Right lung (tissue), 5 donors: ENCODE data around the gene RNPC3. TPM values are rescaled to one million over a fixed set of nuclear protein-coding genes. Genes with fewer than 3 reads are reported as not detected.
"Not testable (repeated sequence)": the region's sequence is repeated elsewhere in the genome, so short reads cannot be mapped to it uniquely, and the experiment has no call there.

Experiments
- DNase-seq, 2 donors: peaks; one replicate each; pipeline ENCODE4 v3.0.0-alpha.2; 2013
- polyA plus RNA-seq, 5 donors: library from polyadenylated mRNA; unstranded; fragments of 120-200 nt; gene quantifications; one replicate each; pipeline versions ENCODE4 v1.2.1 to v1.2.3, GENCODE V29; 2013; ENCODE audit warnings: inconsistent platforms in 1 of 5, low replicate concordance in 1 of 5; ENCODE audit not compliant: insufficient read length in 5 of 5, insufficient read depth in 1 of 5

The RNPC3 gene
- polyA plus RNA-seq, 5 donors, result 37.2 to 77.5 (median 64.1) TPM

DNA sequence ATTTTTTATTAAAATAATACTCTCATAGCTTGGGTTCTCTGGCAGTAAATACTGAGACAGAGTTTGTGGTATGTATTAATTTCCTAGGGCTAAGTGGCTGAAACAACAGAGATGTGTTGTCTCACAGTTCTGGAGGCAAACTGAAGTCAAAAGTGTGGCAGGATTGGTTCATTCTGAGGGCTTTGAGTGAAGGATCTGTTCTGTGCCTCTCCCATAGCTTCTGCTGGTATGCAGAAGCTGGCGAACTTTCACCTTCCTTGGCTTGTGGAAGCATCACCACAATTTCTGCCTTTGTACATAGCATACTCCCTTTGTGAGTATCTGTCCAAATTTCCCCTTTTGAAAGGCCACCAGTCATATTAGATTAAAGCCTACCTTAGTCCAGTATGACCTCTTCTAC is 21.0 kb downstream of the RNPC3 start:
- no peak for DNase-seq

DNA sequence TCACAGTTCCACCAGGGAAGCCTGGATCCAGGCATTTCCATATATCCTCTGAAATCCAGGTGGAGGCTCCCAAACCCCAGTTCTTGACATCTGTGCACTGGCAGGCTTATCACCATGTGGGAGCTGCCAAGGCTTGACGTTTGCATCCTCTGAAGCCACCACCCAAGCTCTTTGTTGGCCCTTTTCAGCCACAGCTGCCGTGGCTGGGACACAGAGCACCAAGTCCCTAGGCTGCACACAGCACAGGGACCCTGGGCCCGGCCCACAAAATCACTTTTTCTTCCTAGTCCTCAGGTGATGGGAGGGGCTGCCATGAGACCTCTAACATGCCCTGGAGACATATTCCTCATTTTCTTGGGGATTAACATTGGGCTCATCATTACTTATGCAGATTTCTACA is 22.3 kb downstream of the RNPC3 start:
- no peak for DNase-seq

DNA sequence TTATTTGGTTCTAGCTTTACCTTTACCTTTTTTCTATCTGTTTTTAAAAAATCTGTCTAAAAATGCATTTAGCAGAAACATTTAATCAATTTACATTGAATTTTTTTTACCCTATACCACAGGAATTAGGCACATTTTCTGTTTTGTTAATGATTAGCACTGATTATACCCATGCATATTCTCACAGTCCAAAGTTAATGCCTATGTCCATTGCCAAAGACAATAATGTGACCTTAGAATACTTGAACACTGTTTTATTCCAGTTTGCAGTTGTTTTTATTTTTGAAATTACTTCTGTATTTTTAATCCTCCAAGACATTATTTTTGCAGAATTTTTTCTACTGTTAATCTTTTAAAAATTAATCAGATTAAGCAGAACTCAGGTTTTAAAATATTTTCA is 34.9 kb downstream of the RNPC3 start:
- DNase-seq, result no peak

DNA sequence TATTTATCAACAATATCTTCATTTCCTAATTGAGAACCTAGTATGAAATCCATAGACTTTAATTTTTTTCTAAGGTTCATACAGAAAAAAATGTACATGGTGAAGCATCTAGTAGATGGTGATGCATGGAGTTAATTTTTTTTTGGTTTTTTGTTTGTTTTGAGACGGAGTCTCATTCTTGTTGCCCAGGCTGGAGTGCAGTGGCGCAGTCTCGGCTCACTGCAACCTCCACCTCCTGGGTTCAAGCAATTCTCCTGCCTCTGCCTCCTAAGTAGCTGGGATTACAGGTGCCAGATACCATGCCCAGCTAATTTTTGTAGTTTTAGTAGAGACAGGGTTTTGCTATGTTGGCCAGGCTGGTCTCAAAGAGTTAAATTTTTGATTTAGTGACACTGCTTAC is 35.6 kb downstream of the RNPC3 start:
- not testable (repeated sequence) for DNase-seq

DNA sequence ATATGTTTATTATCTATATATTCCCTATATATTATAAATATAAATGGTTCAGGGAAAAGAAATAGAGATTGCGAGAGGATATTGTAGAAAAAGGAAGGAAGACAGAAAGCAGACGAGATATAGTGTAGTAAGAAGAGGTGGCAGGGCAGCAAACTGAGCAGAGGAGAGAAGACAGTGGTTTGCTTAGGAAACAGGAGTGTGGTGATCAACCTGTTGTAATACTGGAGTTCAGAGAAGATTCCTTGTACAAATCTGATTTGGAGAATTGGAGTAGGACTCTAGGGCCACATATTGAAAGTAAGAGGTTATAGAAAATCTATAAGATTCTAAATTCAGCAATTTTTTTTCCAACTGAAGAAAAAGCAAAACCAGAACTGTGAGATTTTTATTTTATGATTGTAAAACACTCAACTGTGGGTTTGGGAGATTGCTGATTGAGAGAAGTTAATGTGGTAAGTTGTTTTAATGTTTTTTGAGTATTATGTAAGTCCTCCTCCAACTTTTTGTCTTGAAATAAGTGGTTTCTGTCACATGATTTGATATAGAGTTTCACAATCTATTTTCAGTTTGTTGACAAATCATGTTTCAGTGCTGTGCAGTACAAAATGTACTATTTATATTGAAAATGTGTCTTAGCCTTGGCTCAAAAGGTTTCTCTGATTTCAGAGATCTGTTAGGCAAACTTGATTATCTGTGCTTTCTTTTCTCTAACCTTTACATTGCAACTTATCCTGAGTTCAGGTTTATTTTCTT is 36.3 kb downstream of the RNPC3 start:
- DNase-seq, result no peak

DNA sequence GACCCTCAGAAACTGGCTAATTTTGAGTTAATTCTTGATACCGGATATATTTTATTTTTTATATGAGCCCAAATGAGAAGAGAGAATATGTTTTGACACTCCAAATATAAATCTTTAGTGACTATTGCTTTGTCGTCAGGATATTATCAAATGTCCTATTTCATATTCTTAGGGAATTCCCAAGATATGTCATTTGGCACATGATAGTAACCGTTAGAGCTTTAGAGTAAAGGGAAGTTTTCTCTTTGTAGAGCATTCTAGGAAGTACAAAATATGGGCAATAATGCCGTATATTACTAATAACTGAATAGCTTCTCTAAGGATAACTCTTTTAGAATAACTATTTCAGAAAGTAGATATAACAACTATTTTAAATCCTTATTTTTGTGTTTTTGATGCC is 37.6 kb downstream of the RNPC3 start:
- no peak for DNase-seq

DNA sequence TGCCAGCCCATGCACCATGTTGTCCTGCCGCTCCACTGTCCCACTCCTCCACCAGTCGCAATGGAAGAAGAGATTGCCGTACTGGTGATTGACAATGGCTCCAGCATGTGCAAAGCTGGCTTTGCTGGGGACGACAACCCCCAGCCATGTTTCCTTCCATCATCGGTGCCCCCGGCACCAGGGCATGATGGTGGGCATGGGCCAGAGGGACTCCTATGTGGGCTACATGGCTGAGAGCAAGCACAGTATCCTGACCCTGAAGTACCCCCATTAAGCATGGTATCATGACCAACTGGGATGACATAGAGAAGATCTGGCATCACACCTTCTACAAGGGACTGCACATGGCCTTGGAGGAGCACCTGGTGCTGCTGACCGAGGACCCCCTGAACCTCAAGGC is 44.0 kb downstream of the RNPC3 start:
- DNase-seq, result no peak

DNA sequence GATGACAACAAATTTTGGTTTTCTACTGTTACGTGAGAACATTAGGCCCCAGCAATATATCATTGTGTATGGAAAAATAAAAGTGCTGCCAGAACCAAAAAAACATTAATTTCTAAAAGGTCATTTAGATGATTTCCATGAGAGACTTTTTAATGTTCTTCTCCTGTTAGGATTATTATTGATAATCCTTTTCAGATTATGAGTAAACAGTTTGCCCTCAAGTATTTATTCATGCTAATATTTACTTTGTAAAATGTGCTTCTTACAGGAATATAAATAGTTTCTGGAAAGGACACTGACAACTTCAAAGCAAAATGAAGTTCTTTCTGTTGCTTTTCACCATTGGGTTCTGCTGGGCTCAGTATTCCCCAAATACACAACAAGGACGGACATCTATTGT is 45.8 kb downstream of the RNPC3 start, which contains the start of gene AMY2B:
TSS of gene AMY2B (plus strand) at position 301 of the 400 bp plus-strand sequence. CDS start at position 315, 14 bp downstream.
- DNase-seq, result not testable (repeated sequence)

DNA sequence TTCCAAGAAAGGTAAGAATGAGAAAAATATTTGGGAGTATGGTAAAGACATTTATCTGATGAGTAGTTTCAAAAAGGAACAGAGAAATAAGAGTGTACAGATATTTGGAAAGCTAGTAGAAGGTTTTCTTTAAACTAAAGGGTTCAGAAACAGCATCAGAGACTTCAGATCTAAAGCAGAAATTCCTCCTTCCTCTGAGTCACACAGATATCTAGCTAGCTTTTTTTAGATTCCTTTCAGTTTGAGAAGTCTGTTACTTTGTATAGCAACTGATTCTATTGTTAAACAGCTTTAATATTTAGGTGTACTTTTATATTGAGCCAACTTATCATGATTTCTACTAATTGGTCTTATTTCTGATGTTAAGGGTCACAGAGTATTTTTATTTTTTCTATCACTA is 50.6 kb downstream of the RNPC3 start:
- no peak for DNase-seq

DNA sequence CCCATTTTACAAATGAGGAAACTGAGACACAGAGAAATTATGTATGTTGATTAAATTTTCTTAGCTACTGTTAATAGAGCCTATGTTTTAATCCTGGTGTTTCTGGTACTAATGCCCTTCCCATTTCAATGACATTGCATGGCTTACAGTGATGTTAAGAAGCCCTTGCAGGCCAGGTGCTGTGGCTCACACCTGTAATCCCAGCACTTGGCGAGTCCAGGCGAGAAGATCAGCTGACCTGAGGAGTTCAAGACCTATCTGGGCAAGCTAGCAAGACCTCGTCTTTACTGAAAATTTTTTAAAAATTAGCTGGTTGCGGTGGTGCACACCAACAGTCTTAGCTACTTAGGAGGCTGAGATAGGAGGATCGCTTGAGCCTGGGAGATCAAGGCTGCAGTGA is 51.3 kb downstream of the RNPC3 start:
- not testable (repeated sequence) for DNase-seq

DNA sequence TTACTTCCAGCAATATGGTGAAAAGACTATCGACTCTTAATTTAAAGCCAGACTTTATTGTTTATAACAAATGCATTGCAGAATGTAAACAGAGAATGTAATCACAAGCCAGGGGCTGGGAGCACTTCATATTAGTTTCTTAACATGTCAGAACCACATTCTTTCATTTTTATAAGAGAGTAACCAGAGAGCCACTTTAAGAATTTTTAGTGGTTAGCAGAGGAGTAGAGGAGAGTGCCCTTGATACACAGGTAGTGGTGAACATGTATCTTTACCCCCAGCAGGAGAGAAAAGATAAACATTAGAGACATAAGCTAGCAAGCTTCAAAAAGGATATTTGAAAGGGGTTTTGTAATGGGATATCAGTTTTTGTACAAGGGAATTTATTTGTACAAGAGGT is 57.0 kb downstream of the RNPC3 start:
- no peak for DNase-seq

DNA sequence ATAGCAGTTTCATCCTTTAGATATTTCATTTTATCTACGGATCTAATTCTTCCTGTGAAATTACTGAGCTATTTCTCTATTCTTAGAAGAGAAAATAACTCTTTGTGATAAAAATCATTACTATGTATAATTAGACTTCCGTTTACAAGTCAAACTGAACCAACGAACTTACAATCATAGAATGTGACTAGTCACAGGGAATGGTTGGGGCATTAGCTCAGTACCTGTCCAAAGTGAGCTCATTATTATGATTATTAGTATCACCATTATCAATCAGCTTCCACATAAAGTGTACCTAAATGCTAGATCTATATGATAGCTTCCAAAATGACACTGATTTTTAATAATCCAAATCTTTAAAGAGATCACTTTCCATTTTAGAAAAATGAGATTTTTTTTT is 58.4 kb downstream of the RNPC3 start:
- no peak for DNase-seq

DNA sequence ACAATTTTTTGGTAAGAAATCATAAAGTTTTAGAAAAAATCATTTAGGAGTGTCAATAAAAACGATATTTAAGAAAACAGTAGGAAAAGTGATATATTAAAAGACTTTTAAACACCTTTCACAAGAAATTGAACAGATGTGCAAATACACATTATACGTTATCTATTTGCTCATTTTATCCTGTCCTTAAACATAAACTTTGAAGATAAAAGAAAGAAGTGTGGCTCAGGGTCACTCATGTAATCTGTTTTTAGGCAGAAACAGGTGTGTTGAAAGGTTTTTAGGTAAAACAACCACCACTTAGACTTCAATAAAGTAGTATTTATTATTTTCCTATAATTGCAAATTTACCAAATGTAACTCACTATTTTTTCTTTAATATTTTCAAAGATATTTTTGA is 59.0 kb downstream of the RNPC3 start:
- DNase-seq, result no peak

DNA sequence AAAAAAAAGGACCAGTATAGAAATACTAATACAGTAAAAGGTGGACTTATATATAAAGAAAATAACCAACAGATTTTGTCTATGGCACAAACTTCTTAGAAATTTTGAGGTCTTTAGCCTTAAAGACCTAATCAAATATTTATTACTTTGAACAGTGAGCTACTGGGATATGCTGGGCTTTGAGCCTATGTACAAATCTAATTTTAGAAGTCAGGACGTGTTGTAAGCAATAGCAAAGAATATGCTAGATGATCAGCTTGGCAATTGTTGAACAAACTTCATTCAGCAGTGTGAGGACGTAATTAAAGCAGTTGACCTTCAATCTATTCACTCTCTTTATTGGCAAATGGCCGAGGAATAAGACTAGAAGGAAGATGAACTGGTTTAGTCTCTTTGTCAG is 77.2 kb downstream of the RNPC3 start:
- DNase-seq, result not testable (repeated sequence)

Other genes with a start within 250 kb of the RNPC3 start
- 10 to 100 TPM; 31.4 to 48.0 (median 37.8) TPM for gene AMY2B, start 45.9 kb downstream of the RNPC3 start, polyA plus RNA-seq
- under 1 TPM in 4 of 5 donors, not detected in 1; 0.14 to 0.49 (median 0.28) TPM for gene AMY2A, start 91.7 kb downstream of the RNPC3 start, polyA plus RNA-seq
- gene AMY1A, start 130.1 kb downstream of the RNPC3 start, polyA plus RNA-seq, result 1 to 10 TPM in 1 of 5 donors, under 1 TPM in 2, not detected in 2; 0.15 to 2.1 (median 0.38) TPM
- gene AMY1B, start 170.5 kb downstream of the RNPC3 start, polyA plus RNA-seq, result 1 to 10 TPM in 1 of 5 donors, under 1 TPM in 2, not detected in 2; 0.33 to 1.3 (median 0.45) TPM
- 1 to 10 TPM; 1.6 to 7.8 (median 3.3) TPM for gene AMY1C, start 224.2 kb downstream of the RNPC3 start, polyA plus RNA-seq